GM12878 (cell line): Measurements from ENCODE around the gene FRAS1. TPM values are rescaled to one million over a fixed set of nuclear protein-coding genes. Genes with fewer than 3 reads are reported as not detected.

Source experiments
- ATAC-seq: fragments of 200-7000 bp; cut with Tn5 transposase; 3 replicates; pipeline ENCODE4 v1.9.1; 2020; ENCODE audit warnings: mild to moderate bottlenecking, moderate library complexity
- BruUV-seq: library from RNA; stranded (reverse); fragments of 400-500 nt; replicated peaks from 2 replicates; lab custom pipeline; 2021; lab: Mats Ljungman, UMichigan
- CTCF ChIA-PET: fragments of 300-600 bp; sonication (Branson Sonifier 250); formaldehyde crosslinking; extraction: SDS; loops from one replicate; lab custom pipeline; 2021; ENCODE audit warnings: inconsistent platforms; lab: Yijun Ruan, JAX
- POLR2A ChIA-PET: fragments of 350-600 bp; formaldehyde crosslinking; extraction: SDS; loops from one replicate; lab custom pipeline; 2021; ENCODE audit warnings: inconsistent platforms; lab: Charles Lee
- RAD21 ChIA-PET: fragments of 300-600 bp; sonication (Branson Sonifier 250); formaldehyde crosslinking; loops from one replicate; lab custom pipeline; 2023; ENCODE audit warnings: antibody characterized with exemption; ENCODE audit not compliant: unreplicated experiment; lab: Charles Lee
- SMC1A ChIA-PET: fragments of 300-600 bp; sonication (Branson Sonifier 250); formaldehyde crosslinking; loops from one replicate; lab custom pipeline; 2023; ENCODE audit not compliant: unreplicated experiment, uncharacterized antibody; lab: Charles Lee
- DNase-seq: peaks from one replicate; pipeline ENCODE4 v3.0.0-alpha.2; 2011; ENCODE audit warnings: low read depth, low spot score
- FAIRE-seq: peaks from 3 replicates; lab custom pipeline; 2011; peaks lifted over from hg19 to GRCh38; lab: Jason Lieb, UNC
- H2AFZ ChIP-seq: 2 replicates; pipeline ENCODE4 v1.6.0; 2011; ENCODE audit warnings: low read depth, low read length, control low read depth; ENCODE audit not compliant: control insufficient read depth
- H3K27ac ChIP-seq: 2 replicates; pipeline ENCODE4 v1.5.1; 2011; ENCODE audit warnings: control low read depth; ENCODE audit not compliant: control insufficient read depth, insufficient read depth
- H3K27me3 ChIP-seq, 2 experiments: replicated peaks in 1 of 2; 2 replicates each; pipeline versions ENCODE4 v1.6.0 to v1.6.1; 2011; ENCODE audit warnings: low read length in 1 of 2; ENCODE audit not compliant: control insufficient read depth in 2 of 2, insufficient read depth in 2 of 2
- H3K36me3 ChIP-seq, 2 experiments: 2 replicates each; pipeline ENCODE4 v1.5.1; 2011; ENCODE audit warnings: low read length in 1 of 2; ENCODE audit not compliant: control insufficient read depth in 2 of 2, insufficient read depth in 2 of 2
- H3K4me1 ChIP-seq: 2 replicates; pipeline ENCODE4 v1.6.1; 2011; ENCODE audit warnings: mild to moderate bottlenecking, low read length, moderate library complexity, mixed read lengths; ENCODE audit not compliant: control insufficient read depth, insufficient read depth
- H3K4me2 ChIP-seq: 2 replicates; pipeline ENCODE4 v1.6.0; 2011; ENCODE audit warnings: control low read depth; ENCODE audit not compliant: control insufficient read depth, insufficient read depth
- H3K4me3 ChIP-seq: fragments of 200-600 bp; sonication (generic); 2 replicates; pipeline ENCODE4 v1.5.1; 2016
- H3K79me2 ChIP-seq: 2 replicates; pipeline ENCODE4 v1.6.0; 2011; ENCODE audit warnings: low read length; ENCODE audit not compliant: control insufficient read depth, insufficient read depth
- H3K9ac ChIP-seq: 2 replicates; pipeline ENCODE4 v1.8.0; 2011; ENCODE audit warnings: low read length, control low read depth, mixed read lengths; ENCODE audit not compliant: control insufficient read depth, insufficient read depth
- H3K9me3 ChIP-seq: replicated peaks from 3 replicates; pipeline ENCODE4 v1.5.1; 2011; ENCODE audit warnings: mild to moderate bottlenecking, low read length; ENCODE audit not compliant: control insufficient read depth, insufficient read depth
- H4K20me1 ChIP-seq: 2 replicates; pipeline ENCODE4 v1.6.0; 2011; ENCODE audit not compliant: control insufficient read depth, insufficient read depth
- ASH2L ChIP-seq: fragments of 300-600, 200-600 bp; sonication (generic); IDR thresholded peaks from 2 replicates; pipeline ENCODE4 v1.6.1; 2017; ENCODE audit warnings: low read depth, mild to moderate bottlenecking, borderline replicate concordance
- BHLHE40 ChIP-seq, 2 experiments: fragments of 450-650 bp in 1 of 2; IDR thresholded peaks; 2 replicates each; pipeline ENCODE4 v1.6.1; 2011 to 2017; ENCODE audit warnings: low read depth in 2 of 2, borderline replicate concordance in 1 of 2, improper control_type of control experiment in 1 of 2, low read length in 1 of 2, mild to moderate bottlenecking in 1 of 2
- BRCA1 ChIP-seq: IDR thresholded peaks from 2 replicates; pipeline ENCODE4 v1.6.1; 2011; ENCODE audit warnings: low read depth, low read length, improper control_type of control experiment
- CBX3 ChIP-seq: fragments of 200-600 bp; sonication (generic); IDR thresholded peaks from 2 replicates; pipeline ENCODE4 v1.6.1; 2016; ENCODE audit warnings: low read depth, borderline replicate concordance
- FOS ChIP-seq: IDR thresholded peaks from 3 replicates; pipeline ENCODE4 v1.6.1; 2011; ENCODE audit warnings: borderline replicate concordance; ENCODE audit not compliant: insufficient read length; ENCODE audit errors: extremely low read depth
- HDAC2 ChIP-seq: fragments of 200-600 bp; sonication (generic); IDR thresholded peaks from 2 replicates; pipeline ENCODE4 v1.6.1; 2017
- IKZF1 ChIP-seq: fragments of 450-650 bp; conservative IDR thresholded peaks from 2 replicates; pipeline ENCODE4 v1.6.1; 2017; ENCODE audit warnings: antibody characterized with exemption, mild to moderate bottlenecking
- MEF2A ChIP-seq: IDR thresholded peaks from 2 replicates; pipeline ENCODE4 v1.6.1; 2011; ENCODE audit warnings: low read depth, mild to moderate bottlenecking, low read length, moderate library complexity; ENCODE audit not compliant: insufficient read depth
- MEF2B ChIP-seq: fragments of 450-650 bp; IDR thresholded peaks from 2 replicates; pipeline ENCODE4 v1.6.1; 2018; ENCODE audit warnings: mild to moderate bottlenecking, moderate library complexity; ENCODE audit not compliant: partially characterized antibody, poor library complexity, severe bottlenecking
- NFXL1 ChIP-seq: fragments of 450-650 bp; IDR thresholded peaks from 2 replicates; pipeline ENCODE4 v1.6.1; 2017; ENCODE audit warnings: antibody characterized with exemption, mild to moderate bottlenecking, borderline replicate concordance
- PRDM15 ChIP-seq: fragments of 450-650 bp; formaldehyde crosslinking; IDR thresholded peaks from 2 replicates; pipeline ENCODE4 v1.4.0; 2020; ENCODE audit warnings: mild to moderate bottlenecking, moderate library complexity
- SMAD1 ChIP-seq: fragments of 450-650 bp; IDR thresholded peaks from 2 replicates; pipeline ENCODE4 v1.6.1; 2018; ENCODE audit warnings: mild to moderate bottlenecking, low read depth; ENCODE audit not compliant: partially characterized antibody
- SREBF1 ChIP-seq: IDR thresholded peaks from 2 replicates; pipeline ENCODE4 v1.6.1; 2012; ENCODE audit warnings: mild to moderate bottlenecking, low read length
- USF2 ChIP-seq: IDR thresholded peaks from 2 replicates; pipeline ENCODE4 v1.6.1; 2011; ENCODE audit warnings: low read depth, low read length, improper control_type of control experiment, borderline replicate concordance
- ZNF217 ChIP-seq: fragments of 450-650 bp; IDR thresholded peaks from 2 replicates; pipeline ENCODE4 v1.6.1; 2017; ENCODE audit warnings: antibody characterized with exemption, mild to moderate bottlenecking
- WGBS: methylation state at CpG from one replicate; pipeline ENCODE4 v1.1.6; 2016; ENCODE audit warnings: low lambda C conversion rate; ENCODE audit not compliant: insufficient replicate concordance, insufficient coverage; ENCODE audit errors: missing lambda C conversion rate; 5-methylcytosine and 5-hydroxymethylcytosine counted together
- in situ Hi-C: fragments of 300-500 bp; cut with MboI; formaldehyde crosslinking; loops from 9 replicates; pipeline ENCODE4 v1.14.3; 2018; ENCODE audit warnings: mixed read lengths
- intact Hi-C: fragments of 100-400 bp; cut with micrococcal nuclease; formaldehyde crosslinking; loops from one replicate; pipeline ENCODE4 v1.14.2; 2022; ENCODE audit not compliant: unreplicated experiment
- polyA plus RNA-seq, 11 experiments: library from polyadenylated mRNA; depleted of rRNA in 4 of 11; unstranded in 6 of 11; stranded (reverse) in 5 of 11; fragments of >200 nt; fragmentation: Nextera tagmentation in 4 of 11; fragmentation: Illumina TruSeq in 1 of 11; extraction: Ambion mirVana in 4 of 11; extraction: Trizol in 1 of 11; gene quantifications; 1 replicate in 1 of 11; 2 replicates in 10 of 11; pipeline versions ENCODE4 v1.2.1 to v1.2.3, GENCODE V29; 2011 to 2016; ENCODE audit warnings: inconsistent platforms in 2 of 11, missing spikeins in 2 of 11, low read depth in 1 of 11
- total RNA-seq, 4 experiments: library from RNA; depleted of rRNA in 3 of 4; stranded (reverse); fragments of >200 nt in 3 of 4; fragmentation: Illumina TruSeq in 1 of 4; extraction: Trizol in 1 of 4; gene quantifications; 2 replicates each; pipeline versions ENCODE4 v1.2.1 to v1.2.3, GENCODE V29; 2013 to 2021

The FRAS1 gene
- total and polyA plus RNA-seq, 10 of the 15 experiments (the other 5 are each of a cell fraction or from before 2014, with no cell fraction given): 0.08 to 11.7 (median 0.20) TPM

- no peak overlapping the region for H3K4me3 ChIP-seq
- 70% methylated on average over 1 of the region's 1 CpG for WGBS
Measured at GRCh38 chr4:78480286-78480685, 423.2 kb downstream of the FRAS1 start.

More at GRCh38 chr4:78480286-78480685, 423.2 kb downstream of the FRAS1 start:
- H3K4me2 ChIP-seq: no peak overlapping the region
- H4K20me1 ChIP-seq: no peaks in the 10 kb centered on the region
- ChIA-PET SMC1A (no interaction called here), RAD21 (no interaction called here), CTCF (no interaction called here), POLR2A (no interaction called here)
- in situ Hi-C loops: no loop called here
- no peak for DNase-seq
- TF ChIP-seq BHLHE40 (IDR thresholded peaks at IDR 0.05; ENCODE audit: borderline replicate concordance in 1 of 2, low read depth in 2 of 2, low read length in 1 of 2) (no peak), MEF2B (no peak), FOS (no peak), BRCA1 (no peak), CBX3 (no peak), SMAD1 (no peak), IKZF1 (no peak), SREBF1 (no peak), ZNF217 (no peak), MEF2A (no peak), USF2 (no peak), HDAC2 (no peak), NFXL1 (no peak), PRDM15 (CRISPR knock-in tag) (no peak), ASH2L (no peak)
- H3K9ac ChIP-seq: no peak overlapping the region
- no peaks in the 10 kb centered on the region for H3K9me3 ChIP-seq
- H3K79me2 ChIP-seq: no peaks in the 10 kb centered on the region
- ATAC-seq: no peak
- H2AFZ ChIP-seq: no peak overlapping the region
- no peaks in the 10 kb centered on the region for H3K27me3 ChIP-seq
- FAIRE-seq: no peak
- no TSS peak for BruUV-seq
- H3K27ac ChIP-seq: no peak overlapping the region
- no peaks in the 10 kb centered on the region for H3K4me1 ChIP-seq
- H3K36me3 ChIP-seq: no peaks in the 10 kb centered on the region
- intact Hi-C loops: no loop called here
